ENCODE results near the gene MSRB2. TPM values are rescaled to one million over a fixed set of nuclear protein-coding genes. Genes with fewer than 3 reads are reported as not detected.
"Not testable (repeated sequence)": the region's sequence is repeated elsewhere in the genome, so short reads cannot be mapped to it uniquely, and the experiment has no call there.

Gene MSRB2
- total RNA-seq, 1 donor from 2014 or later, result 22.2 TPM

DNA sequence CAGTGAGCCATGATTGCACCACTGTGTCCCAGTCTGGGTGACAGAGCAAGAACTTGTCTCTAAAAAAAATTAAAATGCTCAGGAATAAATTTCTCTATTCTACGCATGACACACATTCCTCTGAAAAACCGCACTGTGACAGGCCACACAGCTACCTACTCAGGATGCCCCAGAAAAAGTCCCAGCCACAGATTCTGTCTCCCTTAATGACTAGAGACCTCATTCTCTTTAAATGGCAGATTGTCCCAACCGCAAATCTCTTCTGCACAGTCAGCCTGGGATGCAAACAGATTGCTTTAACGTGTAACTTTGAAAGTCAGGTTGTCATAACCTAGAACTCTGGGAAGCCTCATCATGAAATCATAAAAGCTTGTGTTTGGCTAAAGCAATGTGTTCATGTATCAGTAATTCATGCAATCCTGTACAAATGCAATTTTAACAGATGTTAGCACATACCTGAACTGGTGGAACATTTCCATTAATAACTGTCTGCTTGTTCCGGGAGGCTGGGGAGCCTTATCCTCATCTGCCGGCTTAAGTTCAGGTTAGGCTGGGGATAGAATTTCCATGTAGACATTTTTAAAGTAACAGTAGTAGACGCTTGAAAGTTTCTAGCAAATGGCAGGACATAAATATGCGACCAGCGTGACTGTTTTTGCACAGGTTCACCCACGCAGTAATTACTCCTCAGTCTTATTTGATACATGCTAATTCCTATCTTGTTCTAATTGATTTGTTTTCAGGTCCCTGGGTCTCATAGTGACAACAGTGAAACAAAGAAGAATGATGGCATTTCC, 26.2 kb upstream of the MSRB2 start:
- no peak for DNase-seq (ENCODE audit: low read depth)

GRCh38 chr10:23070092-23070912, 25.1 kb upstream of the MSRB2 start:
- peak; percentile 61 for DNase-seq (ENCODE audit: low read depth)

- DNase-seq (ENCODE audit: low read depth), result no peak
Measured at GRCh38 chr10:23070913-23071218, 24.5 kb upstream of the MSRB2 start.

DNA sequence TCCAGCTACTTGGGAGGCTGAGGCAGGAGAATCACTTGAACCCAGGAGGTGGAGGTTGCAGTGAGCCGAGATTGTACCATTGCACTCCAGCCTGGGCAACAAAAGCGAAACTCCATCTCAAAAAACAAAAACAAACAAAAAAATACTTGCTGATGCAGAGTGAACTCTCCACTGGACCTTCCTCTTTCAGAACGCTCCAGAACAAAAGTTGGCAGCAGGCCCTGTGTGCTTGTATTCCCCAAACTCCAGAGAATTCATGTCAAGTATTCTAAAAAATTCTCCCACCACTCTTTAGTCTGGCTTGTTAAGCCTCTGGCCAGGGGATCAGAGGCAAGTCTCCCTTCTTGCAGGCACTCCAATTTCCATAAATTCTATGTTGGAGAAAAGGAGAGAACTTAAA, 22.8 kb upstream of the MSRB2 start:
- DNase-seq (ENCODE audit: low read depth), result not testable (repeated sequence)

GRCh38 chr10:23073527-23073926, 21.9 kb upstream of the MSRB2 start:
- peak; percentile 74 for DNase-seq (ENCODE audit: low read depth)

DNA sequence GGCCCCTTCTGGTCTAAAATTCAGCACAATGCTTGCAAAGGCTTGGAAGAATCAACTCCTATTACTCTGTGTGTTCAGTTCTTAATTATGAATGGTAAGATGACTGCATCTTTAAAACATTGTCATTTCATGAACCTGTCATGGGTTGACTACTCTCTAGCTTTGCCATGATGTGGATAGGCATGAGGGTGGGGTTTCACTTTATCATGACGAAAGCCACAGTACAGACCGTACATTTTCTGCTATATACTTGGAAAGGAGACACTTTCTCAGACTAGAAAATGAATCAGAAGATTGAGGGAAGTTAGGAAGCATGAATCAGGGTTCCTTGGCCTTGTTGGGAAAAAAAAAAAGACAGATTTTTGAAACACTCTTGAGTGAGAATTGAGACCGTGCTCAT, 19.7 kb upstream of the MSRB2 start:
- no peak for DNase-seq (ENCODE audit: low read depth)

DNA sequence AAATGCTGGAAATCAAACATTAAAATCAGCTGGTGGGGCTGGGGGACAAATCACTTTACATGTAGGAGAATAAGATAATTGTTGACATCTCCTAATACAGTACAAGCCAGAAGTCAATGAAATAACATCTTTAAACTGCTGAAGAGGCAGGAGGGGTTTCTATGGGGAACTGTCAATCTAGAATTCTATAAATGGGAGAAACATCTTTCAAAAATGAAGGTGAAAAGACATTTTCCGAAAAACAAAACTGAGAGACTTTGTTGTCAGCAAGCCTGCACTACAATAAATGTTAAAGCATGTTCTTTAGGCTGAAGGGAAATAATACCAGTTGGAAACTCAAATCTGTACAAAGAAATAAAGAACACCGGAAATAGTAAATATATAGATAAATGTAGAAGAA, 17.3 kb upstream of the MSRB2 start:
- no peak for DNase-seq (ENCODE audit: low read depth)

GRCh38 chr10:23079700-23080099, 15.7 kb upstream of the MSRB2 start:
- peak; percentile 38 for DNase-seq (ENCODE audit: low read depth)

GRCh38 chr10:23080262-23080661, 15.1 kb upstream of the MSRB2 start:
- no peak for DNase-seq (ENCODE audit: low read depth)

GRCh38 chr10:23081221-23081750, 14.1 kb upstream of the MSRB2 start:
- no peak for DNase-seq (ENCODE audit: low read depth)

GRCh38 chr10:23081891-23082290, 13.5 kb upstream of the MSRB2 start:
- no peak for DNase-seq (ENCODE audit: low read depth)

DNA sequence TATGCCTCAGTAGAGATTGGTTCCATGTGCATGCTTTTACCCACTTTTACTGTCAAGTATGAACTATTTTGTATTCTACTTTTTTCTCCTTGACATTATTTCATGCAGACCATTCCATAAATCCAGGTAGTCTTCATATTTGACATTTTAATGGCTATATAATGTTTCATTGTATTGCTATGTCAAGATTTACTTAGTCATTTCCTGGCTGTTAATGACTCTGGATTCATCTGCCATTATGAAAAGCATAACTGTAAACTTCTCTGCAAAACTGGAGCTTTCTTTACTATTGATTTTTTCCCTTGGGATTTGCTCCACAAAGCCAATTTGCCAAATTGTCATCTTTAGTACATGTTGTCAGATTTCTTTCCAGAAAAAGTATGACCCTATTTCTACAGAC, 6.8 kb upstream of the MSRB2 start:
- no peak for DNase-seq (ENCODE audit: low read depth)

GRCh38 chr10:23094786-23095403, 484 bp upstream of the MSRB2 start:
- DNase-seq (ENCODE audit: low read depth), result no peak

GRCh38 chr10:23095966-23096801, 805 bp downstream of the MSRB2 start:
- peak; percentile 54 for DNase-seq (ENCODE audit: low read depth)

DNA sequence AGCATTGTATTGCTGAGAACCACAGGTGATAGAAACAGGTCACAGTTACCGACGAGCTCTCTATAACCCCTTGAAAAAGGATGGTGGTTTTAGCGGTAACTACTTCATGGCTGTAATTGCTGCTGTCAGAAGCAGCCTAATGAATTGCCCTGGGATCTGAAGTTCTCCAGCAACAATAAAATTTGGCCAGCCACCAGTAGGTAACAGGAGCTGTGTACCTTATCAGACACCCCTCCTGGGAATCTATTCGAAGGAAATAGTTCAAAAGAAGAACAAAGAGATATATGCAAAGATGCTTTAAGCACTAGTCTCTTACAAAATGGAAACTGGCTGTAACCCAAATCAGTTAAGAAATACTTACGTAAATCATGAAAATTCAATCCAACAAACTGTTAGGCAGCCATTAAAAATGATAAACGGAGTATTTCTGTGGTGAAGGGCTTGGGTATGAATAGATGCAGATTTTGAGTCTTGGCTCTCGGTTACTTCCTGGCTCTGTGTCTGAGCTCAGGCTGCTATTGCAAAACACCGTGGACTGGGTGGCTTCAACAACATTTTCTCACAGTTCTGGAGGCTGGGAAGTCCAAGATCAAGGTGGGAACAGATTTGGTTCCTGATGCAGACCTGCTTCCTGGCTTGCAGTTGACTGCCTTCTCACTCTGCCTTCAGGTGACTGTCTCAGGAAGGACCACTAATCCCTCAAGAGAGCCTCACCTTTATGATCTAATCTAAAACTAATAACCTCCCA, 1.6 kb downstream of the MSRB2 start:
- DNase-seq (ENCODE audit: low read depth), result no peak

- no peak for DNase-seq (ENCODE audit: low read depth)
Measured at GRCh38 chr10:23099079-23099478, 3.7 kb downstream of the MSRB2 start.

GRCh38 chr10:23099816-23100215, 4.4 kb downstream of the MSRB2 start:
- DNase-seq (ENCODE audit: low read depth), result no peak

- no peak for DNase-seq (ENCODE audit: low read depth)
Measured at GRCh38 chr10:23100331-23101030, 5.1 kb downstream of the MSRB2 start.

DNA sequence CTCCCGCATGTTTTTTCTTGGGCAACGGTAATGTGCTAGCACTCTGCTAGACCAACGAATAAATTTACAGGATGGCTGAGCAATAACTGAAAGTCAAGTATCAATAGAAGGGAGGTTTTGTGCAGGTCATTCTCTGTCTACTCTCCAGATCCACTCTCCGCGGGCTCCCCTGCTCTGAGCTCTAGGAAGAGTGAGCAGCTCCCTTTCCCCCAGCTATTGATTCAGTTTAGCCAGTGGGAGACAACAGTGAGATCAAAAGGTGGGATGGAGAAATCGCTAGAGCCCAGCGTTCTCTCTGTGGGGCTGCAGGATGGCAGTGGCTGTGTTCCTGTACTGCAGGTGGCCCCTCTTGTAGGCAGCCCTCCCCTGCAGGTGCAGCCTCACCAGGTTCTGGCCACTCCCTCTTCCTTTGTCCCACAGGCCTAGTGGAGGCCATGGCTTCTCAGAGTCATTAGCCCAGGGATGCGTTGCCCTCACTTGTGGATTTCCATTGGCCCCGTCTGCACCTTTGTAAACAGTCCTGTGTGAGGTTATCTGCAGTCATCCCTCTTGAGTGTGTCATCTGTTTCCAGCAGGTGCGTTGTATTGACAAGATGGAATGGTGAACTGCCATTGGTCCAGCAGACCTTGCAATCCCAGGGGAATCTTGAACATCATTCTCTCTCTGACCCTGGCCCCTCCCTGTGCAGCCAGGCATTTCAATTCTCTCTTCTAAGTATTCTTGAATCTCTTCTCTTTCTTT, 11.1 kb downstream of the MSRB2 start:
- DNase-seq (ENCODE audit: low read depth), result no peak
